Measurements from ENCODE around the gene KLK7. TPM values are rescaled to one million over a fixed set of nuclear protein-coding genes. Genes with fewer than 3 reads are reported as not detected.
"Not testable (repeated sequence)": the region's sequence is repeated elsewhere in the genome, so short reads cannot be mapped to it uniquely, and the experiment has no call there.

KLK7 gene
- total RNA-seq, 2 donors from 2014 or later = not detected

DNA sequence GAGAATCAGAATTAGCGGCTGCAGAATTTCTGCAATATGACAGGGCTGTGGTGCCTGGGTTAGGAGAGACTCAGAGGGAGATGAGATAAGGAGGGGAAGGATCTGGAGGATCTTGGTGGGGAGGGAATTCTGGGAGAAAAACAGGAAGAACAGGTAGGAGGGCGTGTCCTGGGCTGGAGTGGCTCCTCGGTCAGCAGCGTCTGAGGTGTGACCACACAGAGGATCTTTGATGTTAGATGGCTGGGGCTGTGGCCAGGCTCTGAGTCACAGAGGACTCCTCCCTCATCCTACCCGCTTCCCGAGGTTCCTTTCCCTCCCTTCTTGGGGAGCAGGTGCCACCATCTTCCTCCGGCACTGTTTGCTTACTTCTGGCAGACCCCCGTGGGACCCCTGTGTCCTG, 8.0 kb downstream of the KLK7 start:
- ATAC-seq (replicated peaks) = no peak
- Mint-ChIP-seq H3K27ac (no peak overlapping the region), H3K36me3 (ENCODE audit: low read depth) (no peaks in the 10 kb centered on the region), H3K4me1 (no peaks in the 10 kb centered on the region), H3K27me3 (peaks cover 46% of the 10 kb centered on the region), H3K4me3 (no peak overlapping the region), H3K9me3 (no peaks in the 10 kb centered on the region)

GRCh38 chr19:50974702-50975556, 8.8 kb downstream of the KLK7 start:
- no peaks in the 10 kb centered on the region for H3K9me3 Mint-ChIP-seq
- no peak overlapping the region for H3K4me3 Mint-ChIP-seq
- H3K4me1 Mint-ChIP-seq = no peaks in the 10 kb centered on the region
- peaks cover 48% of the 10 kb centered on the region for H3K27me3 Mint-ChIP-seq
- H3K27ac Mint-ChIP-seq = no peak overlapping the region
- H3K36me3 Mint-ChIP-seq (ENCODE audit: low read depth) = no peaks in the 10 kb centered on the region
- ATAC-seq (replicated peaks) = no peak

GRCh38 chr19:50972795-50973376, 10.8 kb downstream of the KLK7 start:
- no peak for ATAC-seq (replicated peaks)
- no peaks in the 10 kb centered on the region for H3K4me1 Mint-ChIP-seq
- H3K9me3 Mint-ChIP-seq = no peaks in the 10 kb centered on the region
- no peak overlapping the region for H3K4me3 Mint-ChIP-seq
- H3K36me3 Mint-ChIP-seq (ENCODE audit: low read depth) = no peaks in the 10 kb centered on the region
- H3K27ac Mint-ChIP-seq = no peak overlapping the region
- H3K27me3 Mint-ChIP-seq = peaks cover 41% of the 10 kb centered on the region

GRCh38 chr19:50969810-50970209, 13.9 kb downstream of the KLK7 start:
- not testable (repeated sequence) for ATAC-seq (replicated peaks); H3K4me1 Mint-ChIP-seq; H3K9me3 Mint-ChIP-seq; H3K36me3 Mint-ChIP-seq (ENCODE audit: low read depth); H3K4me3 Mint-ChIP-seq; H3K27ac Mint-ChIP-seq
- peaks cover 38% of the 10 kb centered on the region for H3K27me3 Mint-ChIP-seq

GRCh38 chr19:50969413-50969760, 14.3 kb downstream of the KLK7 start, which contains the start of gene KLK6:
TSS of gene KLK6 (minus strand) at chr19:50969591. CDS start at chr19:50968104, 1,487 bp downstream.
- no peak within 1 kb of the TSS for H3K27ac Mint-ChIP-seq
- H3K27me3 Mint-ChIP-seq = peaks cover 36% of the 10 kb centered on the region
- ATAC-seq (replicated peaks) = no peak
- no peak within 1 kb of the TSS for H3K4me3 Mint-ChIP-seq
- no peaks in the 10 kb centered on the region for H3K36me3 Mint-ChIP-seq (ENCODE audit: low read depth)
- H3K4me1 Mint-ChIP-seq = no peaks in the 10 kb centered on the region
- H3K9me3 Mint-ChIP-seq = no peaks in the 10 kb centered on the region

DNA sequence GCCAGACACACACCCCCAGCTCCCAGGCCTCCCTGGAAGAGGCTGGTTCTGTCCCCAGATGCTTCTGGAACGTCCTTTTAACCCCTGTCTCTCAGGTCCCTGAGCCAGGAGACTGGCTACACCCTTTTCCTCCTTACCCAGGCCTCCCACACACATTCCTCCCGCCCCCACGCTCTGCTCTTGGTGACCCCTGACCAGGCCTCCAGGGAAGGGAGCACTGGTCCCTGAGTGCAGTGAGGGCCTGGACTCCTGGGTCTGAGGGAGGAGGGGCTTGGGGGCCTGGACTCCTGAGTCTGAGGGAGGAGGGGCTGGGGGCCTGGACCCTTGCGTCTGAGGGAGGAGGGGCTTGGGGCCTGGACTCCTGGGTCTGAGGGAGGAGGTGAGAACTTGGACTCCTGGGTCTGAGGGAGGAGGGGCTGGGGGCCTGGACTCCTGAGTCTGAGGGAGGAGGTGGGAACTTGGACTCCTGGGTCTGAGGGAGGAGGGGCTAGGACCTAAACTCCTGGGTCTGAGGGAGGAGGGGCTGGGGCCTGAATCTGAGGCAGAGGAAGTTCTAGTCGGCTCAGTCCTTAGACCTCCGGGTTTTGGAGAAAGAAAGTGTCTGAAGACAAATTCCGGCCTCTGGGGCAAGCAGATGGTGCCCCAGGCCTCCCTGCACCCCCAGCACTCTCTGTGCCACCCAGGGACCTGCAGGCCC, 14.9 kb downstream of the KLK7 start:
- H3K27ac Mint-ChIP-seq = no peak overlapping the region
- H3K9me3 Mint-ChIP-seq = no peaks in the 10 kb centered on the region
- H3K4me1 Mint-ChIP-seq = no peaks in the 10 kb centered on the region
- H3K4me3 Mint-ChIP-seq = no peak overlapping the region
- H3K36me3 Mint-ChIP-seq (ENCODE audit: low read depth) = no peaks in the 10 kb centered on the region
- peaks cover 38% of the 10 kb centered on the region for H3K27me3 Mint-ChIP-seq
- no peak for ATAC-seq (replicated peaks)

DNA sequence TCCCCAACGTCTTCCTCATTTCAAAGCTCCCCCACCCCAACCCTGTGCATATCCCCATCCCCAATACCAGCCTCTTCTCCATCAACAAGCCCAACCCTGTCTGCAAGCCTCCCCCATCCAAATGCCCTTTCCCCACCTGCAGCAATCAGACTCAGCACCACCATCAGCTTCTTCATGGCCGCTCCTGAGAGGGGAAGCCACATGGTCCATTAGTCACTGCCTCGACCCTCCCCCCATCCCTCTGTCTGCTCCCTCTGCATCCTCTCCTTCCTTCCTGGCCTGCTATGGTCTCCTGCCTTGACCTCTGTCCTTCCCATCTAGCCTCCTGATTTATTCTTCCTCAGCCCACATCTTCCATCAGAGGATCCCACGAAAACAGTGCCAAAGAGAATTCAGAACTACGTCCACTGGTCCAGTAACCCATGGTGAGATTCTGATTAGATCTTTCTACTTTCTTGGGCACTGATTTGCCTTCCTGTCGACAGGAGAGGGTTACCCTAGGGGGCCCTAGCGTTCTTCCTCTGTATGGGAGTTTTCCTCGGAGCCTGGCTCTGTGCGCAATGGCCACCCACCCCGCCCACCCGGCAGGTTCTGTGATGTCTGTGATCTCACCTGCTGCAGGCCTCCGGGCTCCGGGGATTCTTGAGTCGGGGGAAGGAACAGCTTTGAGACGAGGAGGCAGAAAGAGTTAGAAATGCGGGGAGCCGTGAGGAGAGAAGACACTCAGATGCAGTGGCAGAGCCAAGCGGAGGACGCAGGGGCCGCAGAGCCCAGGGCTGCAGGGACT, 15.6 kb downstream of the KLK7 start:
- H3K9me3 Mint-ChIP-seq = no peaks in the 10 kb centered on the region
- no peaks in the 10 kb centered on the region for H3K4me1 Mint-ChIP-seq
- H3K36me3 Mint-ChIP-seq (ENCODE audit: low read depth) = no peaks in the 10 kb centered on the region
- H3K4me3 Mint-ChIP-seq = no peak overlapping the region
- H3K27me3 Mint-ChIP-seq = peaks cover 42% of the 10 kb centered on the region
- no peak overlapping the region for H3K27ac Mint-ChIP-seq
- no peak for ATAC-seq (replicated peaks)

- peaks cover 15% of the 10 kb centered on the region for H3K9me3 Mint-ChIP-seq
- ATAC-seq (replicated peaks) = no peak
- H3K36me3 Mint-ChIP-seq (ENCODE audit: low read depth) = no peaks in the 10 kb centered on the region
- H3K27ac Mint-ChIP-seq = no peak overlapping the region
- H3K4me3 Mint-ChIP-seq = no peak overlapping the region
- peaks cover 42% of the 10 kb centered on the region for H3K27me3 Mint-ChIP-seq
- H3K4me1 Mint-ChIP-seq = peaks cover 4% of the 10 kb centered on the region
These were observed 19.5 kb downstream of the KLK7 start for GRCh38 chr19:50964266-50964665.

GRCh38 chr19:50963381-50963780, 20.3 kb downstream of the KLK7 start:
- peaks cover 49% of the 10 kb centered on the region for H3K27me3 Mint-ChIP-seq
- no peaks in the 10 kb centered on the region for H3K36me3 Mint-ChIP-seq (ENCODE audit: low read depth)
- H3K9me3 Mint-ChIP-seq = peaks cover 16% of the 10 kb centered on the region
- no peak overlapping the region for H3K27ac Mint-ChIP-seq
- no peak overlapping the region for H3K4me3 Mint-ChIP-seq
- H3K4me1 Mint-ChIP-seq = peaks cover 6% of the 10 kb centered on the region
- ATAC-seq (replicated peaks) = no peak

DNA sequence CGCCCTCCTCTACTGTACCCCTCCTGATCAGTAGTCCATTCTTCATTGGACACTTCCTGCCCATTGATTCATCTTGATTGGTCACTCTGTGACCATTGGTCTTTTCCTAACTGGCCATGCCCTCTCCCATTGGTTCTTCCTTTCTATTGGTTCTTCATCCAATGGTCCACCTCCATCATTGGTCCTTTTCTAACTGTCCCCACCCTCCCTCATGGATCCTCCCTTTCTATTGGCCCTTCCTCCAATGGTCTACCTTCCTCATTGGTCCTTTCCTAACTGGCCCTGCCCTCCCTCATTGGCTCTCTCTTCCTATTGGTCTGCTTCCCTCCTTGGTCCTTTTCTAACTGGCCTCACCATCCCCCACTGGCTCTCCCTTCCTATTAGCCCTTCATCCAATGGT, 21.5 kb downstream of the KLK7 start:
- H3K36me3 Mint-ChIP-seq (ENCODE audit: low read depth) = no peaks in the 10 kb centered on the region
- peaks cover 6% of the 10 kb centered on the region for H3K4me1 Mint-ChIP-seq
- H3K27ac Mint-ChIP-seq = no peak overlapping the region
- peaks cover 46% of the 10 kb centered on the region for H3K27me3 Mint-ChIP-seq
- H3K4me3 Mint-ChIP-seq = no peak overlapping the region
- H3K9me3 Mint-ChIP-seq = peaks cover 16% of the 10 kb centered on the region
- no peak for ATAC-seq (replicated peaks)

DNA sequence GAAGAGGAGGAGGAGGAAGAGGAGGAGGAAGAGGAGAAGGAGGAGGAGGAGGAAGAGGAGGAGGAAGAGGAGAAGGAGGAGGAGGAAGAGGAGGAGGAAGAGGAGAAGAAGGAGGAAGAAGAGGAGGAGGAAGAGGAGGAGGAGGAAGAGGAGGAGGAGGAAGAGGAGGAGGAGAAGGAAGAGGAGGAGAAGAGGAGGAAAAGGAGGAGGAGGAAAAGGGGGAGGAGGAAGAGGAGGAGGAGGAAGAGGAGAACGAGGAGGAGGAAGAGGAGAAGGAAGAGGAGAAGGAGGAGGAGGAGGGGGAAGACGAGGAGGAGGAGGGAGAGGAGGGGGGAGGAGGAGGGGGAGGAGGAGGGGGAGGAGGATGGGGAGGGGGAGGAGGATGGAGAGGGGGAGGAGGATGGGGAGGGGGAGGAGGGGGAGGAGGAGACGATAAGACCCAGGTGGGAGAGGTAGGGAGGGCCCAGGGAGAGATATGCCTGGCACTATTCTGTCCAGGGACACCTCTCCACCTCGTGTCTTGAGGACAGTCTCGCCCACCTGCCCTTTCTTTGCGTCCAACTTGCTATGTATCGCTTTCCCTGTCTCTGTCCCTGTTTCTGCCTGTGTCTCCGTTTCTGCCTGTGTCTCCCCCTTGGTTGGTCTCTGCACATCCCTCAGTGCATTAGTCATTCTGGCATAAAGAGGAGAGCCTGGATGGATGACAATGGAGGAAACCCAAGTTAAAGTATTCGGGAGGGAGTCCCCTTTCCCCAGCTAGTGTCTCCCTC, 23.8 kb downstream of the KLK7 start:
- H3K27ac Mint-ChIP-seq = no peak overlapping the region
- ATAC-seq (replicated peaks) = no peak
- peaks cover 6% of the 10 kb centered on the region for H3K4me1 Mint-ChIP-seq
- peaks cover 40% of the 10 kb centered on the region for H3K27me3 Mint-ChIP-seq
- H3K4me3 Mint-ChIP-seq = no peak overlapping the region
- H3K9me3 Mint-ChIP-seq = peaks cover 16% of the 10 kb centered on the region
- no peaks in the 10 kb centered on the region for H3K36me3 Mint-ChIP-seq (ENCODE audit: low read depth)

- H3K27ac Mint-ChIP-seq = no peak overlapping the region
- no peak overlapping the region for H3K4me3 Mint-ChIP-seq
- no peak for ATAC-seq (replicated peaks)
- H3K36me3 Mint-ChIP-seq (ENCODE audit: low read depth) = no peaks in the 10 kb centered on the region
- H3K4me1 Mint-ChIP-seq = peaks cover 6% of the 10 kb centered on the region
- peaks cover 12% of the 10 kb centered on the region for H3K9me3 Mint-ChIP-seq
- peaks cover 37% of the 10 kb centered on the region for H3K27me3 Mint-ChIP-seq
These were observed 26.1 kb downstream of the KLK7 start for GRCh38 chr19:50957587-50957986.

- H3K4me3 Mint-ChIP-seq = no peak within 1 kb of the TSS
- H3K4me1 Mint-ChIP-seq = no peaks in the 10 kb centered on the region
- no peaks in the 10 kb centered on the region for H3K36me3 Mint-ChIP-seq (ENCODE audit: low read depth)
- H3K27me3 Mint-ChIP-seq = peaks cover 31% of the 10 kb centered on the region
- no peak for ATAC-seq (replicated peaks)
- H3K27ac Mint-ChIP-seq = no peak within 1 kb of the TSS
- H3K9me3 Mint-ChIP-seq = no peaks in the 10 kb centered on the region
These were observed 30.8 kb downstream of the KLK7 start, which contains the start of gene KLK5 for GRCh38 chr19:50952910-50953309. TSS of gene KLK5 (minus strand) at chr19:50953038. CDS start at chr19:50952657, 381 bp downstream.

DNA sequence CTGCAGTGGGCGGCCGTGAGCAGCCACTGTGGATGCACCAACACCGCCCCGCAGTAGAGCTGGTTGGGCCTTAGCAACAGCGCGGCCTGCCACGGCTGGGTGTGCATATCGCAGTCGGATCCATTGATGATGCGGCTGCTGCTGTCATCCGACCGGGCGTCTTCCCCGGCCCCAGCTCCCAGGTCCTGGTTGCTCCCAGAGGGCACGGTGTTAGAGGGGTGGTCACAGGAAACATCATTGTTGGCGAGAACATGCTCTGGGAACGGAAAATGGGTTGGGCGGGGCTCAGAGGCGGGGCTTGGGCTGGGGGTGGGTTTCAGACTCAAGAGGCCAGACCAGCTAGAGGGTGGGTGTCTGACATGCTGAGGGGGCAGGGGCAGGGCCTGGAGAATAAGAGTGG, 33.9 kb downstream of the KLK7 start:
- Mint-ChIP-seq H3K27ac (no peak overlapping the region), H3K4me3 (no peak overlapping the region), H3K4me1 (no peaks in the 10 kb centered on the region), H3K36me3 (ENCODE audit: low read depth) (no peaks in the 10 kb centered on the region), H3K9me3 (no peaks in the 10 kb centered on the region), H3K27me3 (peaks cover 31% of the 10 kb centered on the region)
- no peak for ATAC-seq (replicated peaks)
